Measurements from ENCODE around the gene EFNA2. TPM values are rescaled to one million over a fixed set of nuclear protein-coding genes. Genes with fewer than 3 reads are reported as not detected.

EFNA2 gene
- total and polyA plus RNA-seq, 2 of the 8 experiments (the other 6 are each of a cell fraction or from before 2014, with no cell fraction given) = 4.0 to 7.0 TPM

- Histone ChIP-seq H3K27me3 (replicated peaks in 1 of 4; ENCODE audit: control insufficient read depth in 3 of 4, extremely low read depth in 1 of 4, insufficient read depth in 3 of 4, low read length in 3 of 4) (no peaks in the 10 kb centered on the region), H3K23me2 (ENCODE audit: low read depth, low read length) (peaks cover 12% of the 10 kb centered on the region; the same call in 1 of the 2 replicates), H3K18ac (ENCODE audit: extremely low read depth, low read length) (peak overlapping the region; percentile 78), H2BK20ac (ENCODE audit: low read length) (no peak overlapping the region), H3K79me2 (ENCODE audit: control insufficient read depth in 1 of 2, insufficient read depth in 2 of 2, low read length in 2 of 2) (peaks cover 0 to 2% of the 10 kb centered on the region in 2 experiments; a peak in 1 of 4 replicates), H2AFZ (ENCODE audit: low read length) (no peak overlapping the region), H2BK12ac (ENCODE audit: low read depth, low read length) (no peak overlapping the region), H3K14ac (ENCODE audit: insufficient read length) (no peak overlapping the region), H3K27ac (ENCODE audit: low read depth, low read length) (no peak overlapping the region), H3K4me1 (replicated peaks in 1 of 4; ENCODE audit: control insufficient read depth in 3 of 4, insufficient read depth in 4 of 4, low read length in 3 of 4) (peaks cover 0 to 13% (median 8%) of the 10 kb centered on the region in 4 experiments; a peak in 5 of 7 replicates), H3K36me3 (ENCODE audit: control insufficient read depth in 2 of 4, insufficient read depth in 4 of 4, low read length in 3 of 4) (peaks cover 4 to 30% (median 7%) of the 10 kb centered on the region in 4 experiments; a peak in 5 of 8 replicates), H4K5ac (ENCODE audit: insufficient read length, low read depth, low read length) (no peak overlapping the region), H2BK15ac (ENCODE audit: low read length) (no peak overlapping the region), H2BK120ac (replicated peaks; ENCODE audit: low read depth, low read length) (no peak overlapping the region), H3K23ac (ENCODE audit: insufficient read length) (no peak overlapping the region), H3K9me3 (ENCODE audit: insufficient read depth in 2 of 2, low read depth in 1 of 2, low read length in 1 of 2) (no peaks in the 10 kb centered on the region), H3K4ac (replicated peaks; ENCODE audit: insufficient read length, low read depth, low read length) (no peak overlapping the region), H3K4me2 (ENCODE audit: insufficient read depth in 1 of 2, low read depth in 2 of 2, low read length in 2 of 2) (peak overlapping the region; percentile 56 to 82), H2BK5ac (ENCODE audit: low read depth, low read length) (no peak overlapping the region), H3K79me1 (ENCODE audit: low read depth, low read length) (0 out of 2 replicates have a peak, but pooled peaks cover 3% of the 10 kb centered on the region), H2AK5ac (ENCODE audit: low read depth, low read length) (no peak overlapping the region), H4K91ac (replicated peaks; ENCODE audit: insufficient read length, low read length) (no peak overlapping the region), H4K8ac (ENCODE audit: extremely low read depth, insufficient read depth, low read length) (peak overlapping the region; percentile 51; the same call in 1 of the 2 replicates), H3K56ac (replicated peaks; ENCODE audit: insufficient read length, low read depth, low read length) (no peak overlapping the region), H3K9ac (replicated peaks in 1 of 4; ENCODE audit: extremely low read depth in 1 of 4, low read depth in 3 of 4, low read length in 3 of 4) (peak overlapping the region in 3 of 4 experiments; percentile 13 to 63 (median 38); a peak in 4 of 7 replicates), H3K4me3 (ENCODE audit: extremely low read depth in 1 of 4, insufficient read depth in 2 of 4, low read depth in 3 of 4, low read length in 4 of 4) (peak overlapping the region; percentile 67 to 75 (median 70)), H4K20me1 (replicated peaks in 1 of 2; ENCODE audit: control insufficient read depth in 1 of 2, insufficient read depth in 2 of 2, low read length in 2 of 2) (peaks cover 2 to 18% of the 10 kb centered on the region in 2 experiments)
- DNase-seq (ENCODE audit: low read depth in 1 of 2, low spot score in 2 of 2) (peak in 1 of 2 experiments; percentile 66), FAIRE-seq (no peak)
- CTCF ChIA-PET (ENCODE audit: partially characterized antibody) = interaction anchor here (0.9 to 2.3 kb wide), 5 partner anchors 14 to 125 kb away, joined by 3 to 10 read pairs (median 4); no protein-coding TSS in a partner anchor
- POLR2A ChIA-PET (ENCODE audit: partially characterized antibody) = interaction anchor here (0.9 to 1.6 kb wide), 6 partner anchors 13 to 165 kb away, joined by 3 to 8 read pairs (median 4); no protein-coding TSS in a partner anchor
- TF ChIP-seq SRF (IDR thresholded peaks at IDR 0.05; ENCODE audit: low read depth, low read length) = no peak
- TF ChIP-seq EGR1 (IDR thresholded peaks at IDR 0.05; ENCODE audit: borderline replicate concordance, low read depth, low read length) = peak; percentile 5; the same call in 1 of the 2 replicates
- TF ChIP-seq, protein P1, sequence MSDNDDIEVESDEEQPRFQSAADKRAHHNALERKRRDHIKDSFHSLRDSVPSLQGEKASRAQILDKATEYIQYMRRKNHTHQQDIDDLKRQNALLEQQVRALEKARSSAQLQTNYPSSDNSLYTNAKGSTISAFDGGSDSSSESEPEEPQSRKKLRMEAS (IDR thresholded peaks at IDR 0.05) = no peak
- no peak for TF ChIP-seq NRF1 (IDR thresholded peaks at IDR 0.05; ENCODE audit: low read depth, low read length)
- TF ChIP-seq KDM4A (IDR thresholded peaks at IDR 0.05; ENCODE audit: low read depth, low read length, severe bottlenecking) = peak; percentile 38
- no peak for TF ChIP-seq HDAC6 (IDR thresholded peaks at IDR 0.05; ENCODE audit: low read depth, low read length)
- 0% methylated on average over 8 of the region's 60 CpGs; no CpG with 5 or more reads in 1 of the 2 experiments for WGBS, 2 experiments (ENCODE audit: extremely low coverage in 1 of 2, insufficient coverage in 1 of 2, insufficient read length in 1 of 2, insufficient replicate concordance in 2 of 2, low coverage in 1 of 2, low lambda C conversion rate in 2 of 2, missing lambda C conversion rate in 1 of 2)
These were observed 48.5 kb upstream of the EFNA2 start for GRCh38 chr19:1237027-1237659.
